ENCODE measurements around the gene CD164. TPM values are rescaled to one million over a fixed set of nuclear protein-coding genes. Genes with fewer than 3 reads are reported as not detected.

The CD164 gene
- polyA plus RNA-seq, 1 of the 3 experiments (the other 2 are of a cell fraction) = 83.4 TPM

GRCh38 chr6:109359248-109359647 lies 23.0 kb downstream of the CD164 start (continued):
- no peak for TF ChIP-seq RFX5 (IDR thresholded peaks at IDR 0.05; ENCODE audit: low read length)
- TF ChIP-seq FOXJ3 (CRISPR knock-in tag; IDR thresholded peaks at IDR 0.05) = no peak
- TF ChIP-seq TCF12 (IDR thresholded peaks at IDR 0.05) = no peak
- no peak for TF ChIP-seq YY1 (IDR thresholded peaks at IDR 0.05; ENCODE audit: low read depth)
- no peak for TF ChIP-seq EP300 (IDR thresholded peaks at IDR 0.05; ENCODE audit: borderline replicate concordance in 1 of 2, low read depth in 1 of 2, low read length in 1 of 2)
- no peak for TF ChIP-seq REST (IDR thresholded peaks at IDR 0.05; ENCODE audit: low read depth, low read length)

- H3K4me2 ChIP-seq = no peak overlapping the region
- no peaks in the 10 kb centered on the region for H3K27me3 ChIP-seq (ENCODE audit: insufficient read depth)
- H3K4me3 ChIP-seq (ENCODE audit: low read depth in 2 of 2, low read length in 1 of 2) = no peak overlapping the region
- no peaks in the 10 kb centered on the region for H3F3A ChIP-seq (replicated peaks; ENCODE audit: insufficient read depth)
- no peaks in the 10 kb centered on the region; the same call in 1 of the 2 replicates for H3K79me2 ChIP-seq (ENCODE audit: insufficient read depth)
- H3K36me3 ChIP-seq (replicated peaks in 1 of 2; ENCODE audit: control insufficient read depth in 1 of 2, insufficient read depth in 2 of 2, low read length in 1 of 2) = peaks cover 41 to 57% of the 10 kb centered on the region in 2 experiments
- ChIA-PET CTCF (interaction anchor here (1.4 kb wide), 1 partner anchor 12 kb away, joined by 4 read pairs; no protein-coding TSS in a partner anchor), POLR2A (no interaction called here)
- no peak overlapping the region for H3K27ac ChIP-seq (ENCODE audit: low read depth in 2 of 2, low read length in 1 of 2)
- DNase-seq = no peak
- no peaks in the 10 kb centered on the region for H3K4me1 ChIP-seq (ENCODE audit: control insufficient read depth in 1 of 2, insufficient read depth in 2 of 2, low read depth in 1 of 2, low read length in 1 of 2)
- no peak overlapping the region for H3K9ac ChIP-seq
- no peak for TF ChIP-seq MXI1 (IDR thresholded peaks at IDR 0.05; ENCODE audit: low read depth, low read length)
- no peak for TF ChIP-seq PBX3 (IDR thresholded peaks at IDR 0.05)
- no peak for TF ChIP-seq POLR2AphosphoS5 (IDR thresholded peaks at IDR 0.05; ENCODE audit: low read depth, low read length)
- H3K9me2 ChIP-seq = no peaks in the 10 kb centered on the region
- no peaks in the 10 kb centered on the region for H3K9me3 ChIP-seq
- H4K20me1 ChIP-seq (ENCODE audit: insufficient read depth) = no peaks in the 10 kb centered on the region
- H2AFZ ChIP-seq (ENCODE audit: low read depth) = no peak overlapping the region
Measured at GRCh38 chr6:109358204-109358603, 24.1 kb downstream of the CD164 start.

GRCh38 chr6:109356237-109356636 lies 26.0 kb downstream of the CD164 start:
- no peak for DNase-seq
- CTCF ChIA-PET = no interaction called here
- POLR2A ChIA-PET = no interaction called here
- H3K36me3 ChIP-seq (replicated peaks in 1 of 2; ENCODE audit: control insufficient read depth in 1 of 2, insufficient read depth in 2 of 2, low read length in 1 of 2) = peaks cover 41 to 50% of the 10 kb centered on the region in 2 experiments
- H3K4me3 ChIP-seq (ENCODE audit: low read depth in 2 of 2, low read length in 1 of 2) = no peak overlapping the region
- H3K4me1 ChIP-seq (ENCODE audit: control insufficient read depth in 1 of 2, insufficient read depth in 2 of 2, low read depth in 1 of 2, low read length in 1 of 2) = no peaks in the 10 kb centered on the region
- H4K20me1 ChIP-seq (ENCODE audit: insufficient read depth) = no peaks in the 10 kb centered on the region
- no peaks in the 10 kb centered on the region for H3K27me3 ChIP-seq (ENCODE audit: insufficient read depth)
- H3K9me2 ChIP-seq = no peaks in the 10 kb centered on the region
- no peak overlapping the region for H3K9ac ChIP-seq
- no peak overlapping the region for H2AFZ ChIP-seq (ENCODE audit: low read depth)
- H3K79me2 ChIP-seq (ENCODE audit: insufficient read depth) = no peaks in the 10 kb centered on the region; the same call in 1 of the 2 replicates
- 94% methylated on average over 3 of the region's 3 CpGs for WGBS (ENCODE audit: low lambda C conversion rate)
- H3K27ac ChIP-seq (ENCODE audit: low read depth in 2 of 2, low read length in 1 of 2) = no peak overlapping the region
- H3K9me3 ChIP-seq = no peaks in the 10 kb centered on the region
- no peaks in the 10 kb centered on the region for H3F3A ChIP-seq (replicated peaks; ENCODE audit: insufficient read depth)
- TF ChIP-seq FOXJ3 (CRISPR knock-in tag; IDR thresholded peaks at IDR 0.05) (no peak), NFIC (IDR thresholded peaks at IDR 0.05; ENCODE audit: borderline replicate concordance) (no peak), SIN3A (IDR thresholded peaks at IDR 0.05; ENCODE audit: borderline replicate concordance, low read depth, low read length) (no peak), USF2 (IDR thresholded peaks at IDR 0.05; ENCODE audit: borderline replicate concordance, low read depth, low read length) (no peak), ELF1 (IDR thresholded peaks at IDR 0.05) (no peak), FOSL2 (IDR thresholded peaks at IDR 0.05; ENCODE audit: borderline replicate concordance, low read depth) (no peak), EZH2phosphoT487 (IDR thresholded peaks at IDR 0.05; ENCODE audit: borderline replicate concordance, low read depth) (no peak), ZBTB33 (IDR thresholded peaks at IDR 0.05; ENCODE audit: borderline replicate concordance, low read depth) (no peak), PBX3 (IDR thresholded peaks at IDR 0.05) (no peak)
- H3K4me2 ChIP-seq = no peak overlapping the region
